Epidermal melanocyte (primary cell): ENCODE measurements around the gene TPRA1.
"Not testable (repeated sequence)": the region's sequence is repeated elsewhere in the genome, so short reads cannot be mapped to it uniquely, and the experiment has no call there.

Experiments used
- DNase-seq: peaks from one replicate; pipeline ENCODE4 v3.0.0; 2011; ENCODE audit warnings: low spot score; ENCODE audit not compliant: insufficient read length

The TPRA1 gene

DNA sequence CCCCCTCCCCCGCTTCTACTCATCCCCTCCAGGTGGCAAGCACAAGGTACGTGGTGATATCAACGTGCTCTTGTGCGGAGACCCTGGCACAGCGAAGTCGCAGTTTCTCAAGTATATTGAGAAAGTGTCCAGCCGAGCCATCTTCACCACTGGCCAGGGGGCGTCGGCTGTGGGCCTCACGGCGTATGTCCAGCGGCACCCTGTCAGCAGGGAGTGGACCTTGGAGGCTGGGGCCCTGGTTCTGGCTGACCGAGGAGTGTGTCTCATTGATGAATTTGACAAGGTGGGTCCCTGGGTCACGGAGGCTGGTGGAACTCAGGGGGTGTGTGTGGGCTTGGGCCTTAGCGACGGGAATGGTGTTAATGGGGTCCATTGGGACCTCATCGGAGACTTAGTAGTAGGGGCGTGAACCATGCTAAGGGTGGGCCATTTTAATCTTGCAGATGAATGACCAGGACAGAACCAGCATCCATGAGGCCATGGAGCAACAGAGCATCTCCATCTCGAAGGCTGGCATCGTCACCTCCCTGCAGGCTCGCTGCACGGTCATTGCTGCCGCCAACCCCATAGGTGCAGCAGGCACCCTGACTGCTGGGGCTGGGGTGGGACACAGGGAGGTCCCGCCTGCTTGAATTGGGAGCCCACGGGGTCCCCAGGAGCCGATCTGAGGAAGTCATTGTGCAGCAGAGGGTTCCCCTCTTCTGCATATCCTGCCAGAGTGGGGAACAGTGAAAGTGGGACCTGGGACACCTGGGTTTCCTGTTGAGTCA is 26.5 kb upstream of the TPRA1 start:
- no peak for DNase-seq

DNA sequence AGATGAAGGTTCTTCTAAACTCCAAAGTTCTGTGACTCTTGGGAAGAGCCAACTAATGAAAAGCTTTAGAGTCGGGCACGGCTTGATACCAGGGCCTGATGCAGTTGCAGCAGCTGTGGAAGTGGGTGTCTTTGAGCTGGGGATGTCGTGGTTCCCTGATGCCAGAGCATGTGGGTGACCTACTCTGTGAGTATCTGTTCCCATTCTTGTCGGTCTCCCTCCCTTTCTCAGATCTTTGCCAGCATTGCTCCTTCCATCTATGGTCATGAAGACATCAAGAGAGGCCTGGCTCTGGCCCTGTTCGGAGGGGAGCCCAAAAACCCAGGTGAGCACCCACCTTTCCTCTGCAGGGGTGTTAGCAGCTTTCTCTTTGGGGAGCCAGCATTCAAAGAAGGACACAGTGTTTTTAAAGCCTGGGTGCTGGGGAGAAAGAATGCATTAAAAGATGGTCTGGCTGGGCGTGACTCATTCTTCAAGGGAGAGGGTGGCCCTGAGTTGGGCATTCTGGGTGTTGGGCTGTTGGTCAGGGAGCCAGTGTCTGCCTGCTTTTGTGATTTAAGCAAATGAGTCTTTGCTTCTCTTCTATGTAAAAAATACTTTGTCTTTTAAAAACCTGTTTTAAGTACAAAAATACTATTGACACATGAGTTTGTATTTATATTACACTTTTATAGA is 25.2 kb upstream of the TPRA1 start:
- DNase-seq = no peak

DNA sequence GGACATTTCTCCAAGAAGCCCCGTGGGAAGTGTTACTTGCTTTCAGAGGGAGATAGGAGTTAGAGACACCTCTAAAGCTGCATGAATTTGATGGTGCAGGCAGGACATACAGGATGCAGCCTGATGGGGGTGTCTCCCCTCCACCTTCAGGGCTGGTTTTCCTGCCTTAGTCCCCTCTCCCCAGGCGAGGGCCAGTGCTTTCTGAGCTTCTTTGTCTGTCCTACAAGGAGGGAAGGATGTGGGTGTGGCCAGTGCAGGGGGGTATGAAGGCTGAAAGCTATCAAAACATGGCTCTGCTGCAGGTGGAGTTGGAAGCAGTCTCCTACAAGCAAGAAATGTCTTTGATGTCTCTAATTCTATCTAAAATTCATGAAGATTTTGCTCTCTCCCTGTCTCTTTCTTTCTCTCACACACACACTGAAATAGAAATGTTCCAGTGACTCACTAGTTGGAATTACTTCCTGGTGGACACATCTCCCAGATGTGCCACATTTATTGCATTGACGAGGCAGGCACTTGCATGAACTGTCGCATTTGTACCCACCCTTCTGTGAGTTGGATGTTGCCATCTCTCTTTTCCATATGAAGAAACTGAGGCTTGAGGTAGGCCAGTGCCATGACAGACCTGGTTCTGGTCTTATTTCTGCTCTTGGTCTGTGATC is 24.5 kb upstream of the TPRA1 start:
- DNase-seq = no peak

DNA sequence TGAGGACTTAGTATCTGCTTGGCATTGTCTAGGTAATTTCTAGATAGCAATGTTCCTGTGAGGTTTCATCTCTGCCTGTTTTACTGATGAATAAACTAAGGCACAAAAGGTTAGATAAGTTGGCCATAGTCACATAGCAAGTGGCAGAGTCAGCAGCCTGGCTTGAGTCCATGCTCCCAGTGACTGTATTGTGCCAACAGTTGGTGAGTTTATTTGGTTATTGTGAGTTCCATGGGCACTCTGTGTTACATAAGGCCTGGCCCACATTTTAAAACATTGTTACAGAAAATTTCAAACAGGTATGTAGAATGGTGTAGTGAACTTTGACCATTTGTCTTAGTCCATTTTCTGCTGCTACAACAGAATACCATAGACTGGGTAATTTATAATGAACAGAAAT is 22.9 kb upstream of the TPRA1 start:
- no peak for DNase-seq

DNA sequence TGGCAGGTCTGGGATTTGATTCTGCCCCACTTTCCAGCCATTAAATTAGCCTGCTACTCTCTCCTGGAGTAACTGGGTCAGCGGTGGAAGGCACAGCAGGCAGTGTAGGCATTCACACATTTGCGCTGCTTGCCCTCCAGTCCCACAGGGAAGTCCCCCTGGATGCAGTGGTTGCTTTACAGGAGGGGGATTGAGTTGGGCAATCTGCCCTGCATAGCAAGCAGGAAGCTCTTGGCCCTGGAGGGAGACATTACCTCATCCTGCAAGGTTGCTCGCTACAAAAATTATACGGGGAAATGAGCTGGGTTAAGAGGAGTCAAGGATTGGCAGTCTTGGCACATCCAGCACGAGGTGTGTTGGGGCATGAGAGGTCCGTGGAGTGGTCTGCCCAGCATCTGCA is 22.4 kb upstream of the TPRA1 start:
- no peak for DNase-seq

DNA sequence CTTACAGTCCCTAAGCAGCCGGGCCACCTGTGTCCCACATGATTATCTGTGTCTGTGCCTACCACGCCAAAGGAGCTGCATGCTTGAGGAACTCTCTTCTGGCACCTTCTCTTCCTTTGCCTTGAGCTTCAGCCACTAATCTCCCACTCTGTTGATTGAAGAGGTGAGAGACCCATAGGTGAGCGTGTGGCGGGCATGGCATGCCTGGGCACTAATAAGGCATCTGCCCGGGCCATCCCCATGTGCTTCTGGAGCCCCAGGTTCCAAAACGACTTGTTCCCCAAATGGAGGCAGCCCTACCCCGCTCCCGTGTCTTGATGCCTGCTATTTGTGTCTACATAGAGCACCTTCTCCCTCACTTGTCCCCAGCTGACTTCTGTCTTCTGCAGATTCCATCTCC is 20.7 kb upstream of the TPRA1 start:
- DNase-seq = no peak

DNA sequence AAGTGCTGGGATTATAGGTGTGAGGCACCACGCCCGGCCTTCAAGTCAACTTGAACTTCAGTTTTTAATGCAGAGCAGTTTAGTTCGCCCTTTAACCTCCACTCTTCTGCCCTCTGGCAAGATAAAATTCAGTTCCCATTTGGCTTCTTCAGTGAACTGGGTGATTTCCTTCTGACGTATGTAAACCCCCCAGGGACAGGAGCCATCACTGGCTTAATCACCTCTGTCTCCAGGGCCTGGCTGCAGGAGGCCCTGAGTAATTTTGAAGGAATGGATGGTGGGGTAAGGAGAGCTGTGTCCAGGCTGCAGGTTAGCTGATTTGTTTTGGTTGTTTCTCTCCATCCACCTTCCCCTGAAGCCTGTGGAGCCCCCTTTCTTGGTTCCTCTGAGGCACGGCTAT is 19.6 kb upstream of the TPRA1 start:
- no peak for DNase-seq

DNA sequence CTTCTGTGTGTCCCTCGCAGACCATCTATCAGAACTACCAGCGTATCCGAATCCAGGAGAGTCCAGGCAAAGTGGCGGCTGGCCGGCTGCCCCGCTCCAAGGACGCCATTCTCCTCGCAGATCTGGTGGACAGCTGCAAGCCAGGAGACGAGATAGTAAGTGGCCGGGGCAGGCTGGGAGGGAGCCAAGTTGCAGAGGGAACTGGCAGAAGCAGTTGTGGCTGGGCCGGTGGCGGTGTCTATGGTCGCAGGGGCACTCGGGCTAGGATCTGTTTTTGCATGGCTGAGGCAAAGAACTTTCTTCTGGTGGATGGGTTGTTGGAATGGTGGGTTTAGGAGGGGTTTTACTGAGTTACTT is 17.8 kb upstream of the TPRA1 start:
- DNase-seq = no peak

DNA sequence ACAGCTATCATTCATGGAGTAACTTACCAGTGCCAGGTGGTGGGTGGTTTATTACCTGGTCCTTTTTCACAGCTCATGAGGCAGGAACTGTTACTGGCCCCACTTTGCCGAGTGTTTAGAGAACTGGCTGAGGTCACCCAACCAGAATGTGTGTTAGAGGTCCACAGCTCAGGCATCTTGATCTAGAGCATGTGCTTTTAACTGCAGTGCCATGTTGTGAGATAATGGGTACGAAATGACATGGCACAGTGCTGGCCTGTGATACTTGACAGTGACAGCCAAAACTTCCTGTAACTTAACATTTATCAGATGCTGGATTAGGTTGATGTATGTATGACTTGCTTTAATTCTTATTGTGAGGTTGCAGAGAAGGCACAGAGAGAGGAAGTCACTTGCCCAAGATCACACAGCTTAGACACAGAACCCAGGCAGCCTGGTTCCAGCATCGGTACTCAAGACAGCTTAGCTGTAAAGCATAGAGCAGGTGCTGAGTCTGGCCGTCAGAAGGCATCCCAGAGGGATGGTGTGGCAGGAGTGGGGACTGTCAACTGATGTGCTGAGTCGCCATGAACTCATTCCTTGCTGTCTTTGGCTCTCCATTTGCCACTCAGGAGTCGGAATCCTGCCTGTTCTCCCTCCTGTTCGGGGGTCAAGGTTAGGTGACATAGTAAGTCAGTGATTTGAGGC is 17.3 kb upstream of the TPRA1 start:
- no peak for DNase-seq

DNA sequence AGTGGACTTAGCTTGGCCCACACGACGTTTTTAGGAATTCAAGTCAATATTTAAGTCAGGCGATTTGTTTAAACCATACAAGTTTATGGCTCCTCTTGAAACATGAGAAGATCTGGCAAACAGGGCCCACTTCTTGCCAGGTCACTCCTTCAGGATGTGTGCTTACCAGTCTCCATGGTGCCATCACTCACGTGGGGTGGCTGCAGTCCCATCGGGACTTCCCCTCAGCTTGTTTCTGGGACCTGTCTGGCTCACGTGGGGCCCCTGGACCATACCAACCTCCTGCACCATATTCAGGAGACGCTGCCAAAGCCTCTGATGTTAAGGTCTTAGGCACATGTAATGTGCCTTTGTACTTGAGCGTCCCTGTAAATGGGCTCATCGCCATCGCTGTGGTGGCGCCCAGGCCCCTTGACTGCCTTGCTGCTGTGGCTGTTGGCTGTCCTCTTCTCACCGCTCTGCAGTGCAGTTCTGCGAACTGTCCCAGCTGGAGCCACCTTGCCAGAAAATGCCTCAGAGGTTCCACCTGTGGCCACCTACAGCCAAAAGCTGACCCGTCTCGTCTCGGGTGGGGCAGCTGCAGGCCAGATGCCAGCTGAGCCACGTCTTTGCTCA is 16.6 kb upstream of the TPRA1 start:
- DNase-seq = no peak

DNA sequence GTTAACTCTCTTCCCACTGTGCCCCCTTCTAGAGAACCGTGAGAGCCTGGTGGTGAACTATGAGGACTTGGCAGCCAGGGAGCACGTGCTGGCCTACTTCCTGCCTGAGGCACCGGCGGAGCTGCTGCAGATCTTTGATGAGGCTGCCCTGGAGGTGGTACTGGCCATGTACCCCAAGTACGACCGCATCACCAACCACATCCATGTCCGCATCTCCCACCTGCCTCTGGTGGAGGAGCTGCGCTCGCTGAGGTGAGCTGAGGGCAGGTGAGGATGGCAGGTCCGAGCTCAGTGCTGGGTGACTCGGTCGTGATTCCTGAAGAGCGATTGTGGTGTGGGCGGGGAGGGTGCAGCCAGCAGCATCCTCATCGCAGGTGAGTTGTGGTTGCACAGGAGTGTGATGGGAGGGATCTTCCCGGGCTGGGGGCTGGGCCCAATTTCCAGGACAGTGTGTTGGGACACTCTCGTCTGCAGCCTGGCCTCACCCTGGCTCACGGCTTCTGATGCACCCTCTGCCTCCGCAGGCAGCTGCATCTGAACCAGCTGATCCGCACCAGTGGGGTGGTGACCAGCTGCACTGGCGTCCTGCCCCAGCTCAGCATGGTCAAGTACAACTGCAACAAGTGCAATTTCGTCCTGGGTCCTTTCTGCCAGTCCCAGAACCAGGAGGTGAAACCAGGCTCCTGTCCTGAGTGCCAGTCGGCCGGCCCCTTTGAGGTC is 15.7 kb upstream of the TPRA1 start:
- DNase-seq = no peak

DNA sequence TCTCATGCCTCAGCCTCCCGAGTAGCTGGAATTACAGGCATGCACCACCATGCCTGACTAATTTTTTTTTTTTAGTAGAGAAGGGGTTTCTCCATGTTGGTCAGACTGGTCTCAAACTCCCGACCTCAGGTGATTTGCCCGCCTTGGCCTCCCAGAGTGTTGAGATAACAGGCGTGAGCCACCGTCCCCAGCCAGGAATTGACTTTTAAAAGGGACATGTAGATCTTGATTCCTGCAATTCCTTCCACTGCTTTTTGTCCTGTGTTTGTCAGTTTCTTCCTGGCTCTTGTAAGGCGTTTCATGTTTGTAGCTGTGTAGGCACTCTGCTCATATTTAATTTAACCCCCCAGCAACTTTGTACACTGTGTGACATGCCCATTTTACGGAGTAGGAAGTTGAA is 15.0 kb upstream of the TPRA1 start:
- not testable (repeated sequence) for DNase-seq

DNA sequence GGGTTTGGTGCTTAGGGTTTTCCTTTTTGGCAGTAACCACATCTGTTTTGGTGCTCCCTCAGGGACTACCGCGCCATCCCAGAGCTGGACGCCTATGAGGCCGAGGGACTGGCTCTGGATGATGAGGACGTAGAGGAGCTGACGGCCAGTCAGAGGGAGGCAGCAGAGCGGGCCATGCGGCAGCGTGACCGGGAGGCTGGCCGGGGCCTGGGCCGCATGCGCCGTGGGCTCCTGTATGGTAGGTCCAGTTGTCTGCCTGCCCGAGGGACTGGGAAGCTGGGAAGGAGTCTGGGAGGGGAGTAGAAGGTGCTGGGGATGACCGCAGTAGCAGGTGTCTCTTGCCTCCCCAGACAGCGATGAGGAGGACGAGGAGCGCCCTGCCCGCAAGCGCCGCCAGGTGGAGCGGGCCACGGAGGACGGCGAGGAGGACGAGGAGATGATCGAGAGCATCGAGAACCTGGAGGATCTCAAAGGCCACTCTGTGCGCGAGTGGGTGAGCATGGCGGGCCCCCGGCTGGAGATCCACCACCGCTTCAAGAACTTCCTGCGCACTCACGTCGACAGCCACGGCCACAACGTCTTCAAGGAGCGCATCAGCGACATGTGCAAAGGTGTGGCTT is 14.1 kb upstream of the TPRA1 start:
- DNase-seq = no peak

DNA sequence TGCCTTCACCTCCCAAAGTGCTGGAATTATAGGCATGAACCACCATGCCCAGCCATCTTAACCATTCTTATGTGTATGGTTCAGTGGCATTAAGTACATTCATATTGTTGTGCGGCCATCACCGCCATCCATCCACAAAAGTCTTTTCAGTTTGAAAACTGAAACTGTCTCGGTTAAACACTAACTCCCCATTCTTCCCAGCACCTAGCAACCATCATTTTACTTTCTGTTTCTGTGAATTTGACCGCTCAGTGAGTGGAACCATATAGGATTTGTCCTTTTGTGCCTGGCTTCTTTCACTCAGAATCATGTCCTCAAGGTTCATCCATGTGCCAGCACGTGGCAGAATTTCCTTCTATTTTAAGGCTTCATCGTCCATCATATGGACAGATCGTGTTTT is 13.5 kb upstream of the TPRA1 start:
- DNase-seq = no peak

DNA sequence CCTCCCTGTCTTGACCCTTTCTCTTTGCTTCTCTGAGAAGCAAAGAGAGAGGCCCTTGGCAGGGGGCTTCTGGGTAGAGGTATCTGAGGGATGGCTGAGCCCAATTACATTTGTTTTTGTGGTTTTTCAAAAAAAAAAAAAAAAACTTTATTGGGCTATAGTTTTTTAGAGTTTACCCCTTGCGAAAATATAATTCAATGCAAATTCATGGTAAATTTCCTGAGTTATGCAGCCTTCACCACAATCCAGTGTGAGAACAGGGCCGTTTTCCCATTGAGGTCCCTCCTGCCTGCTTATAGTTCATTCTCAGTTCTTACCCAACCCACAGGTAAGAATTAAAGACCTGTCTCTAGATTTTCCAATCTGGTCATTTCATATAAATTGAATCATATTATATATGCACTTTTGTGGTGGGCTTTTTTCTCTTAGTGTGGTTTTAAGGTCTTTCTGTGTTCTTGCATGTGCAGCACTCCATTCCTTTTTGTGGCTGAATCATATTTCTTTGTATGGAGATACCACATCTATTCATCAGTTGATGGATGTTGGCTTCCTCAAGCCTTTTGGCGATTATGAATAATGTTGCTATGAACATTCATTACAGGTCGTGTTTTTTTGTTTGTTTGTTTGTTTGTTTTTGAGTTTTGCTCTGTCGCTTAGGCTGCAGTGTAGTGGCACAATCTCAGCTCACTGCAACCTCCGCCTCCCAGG is 10.4 kb upstream of the TPRA1 start:
- DNase-seq = no peak

DNA sequence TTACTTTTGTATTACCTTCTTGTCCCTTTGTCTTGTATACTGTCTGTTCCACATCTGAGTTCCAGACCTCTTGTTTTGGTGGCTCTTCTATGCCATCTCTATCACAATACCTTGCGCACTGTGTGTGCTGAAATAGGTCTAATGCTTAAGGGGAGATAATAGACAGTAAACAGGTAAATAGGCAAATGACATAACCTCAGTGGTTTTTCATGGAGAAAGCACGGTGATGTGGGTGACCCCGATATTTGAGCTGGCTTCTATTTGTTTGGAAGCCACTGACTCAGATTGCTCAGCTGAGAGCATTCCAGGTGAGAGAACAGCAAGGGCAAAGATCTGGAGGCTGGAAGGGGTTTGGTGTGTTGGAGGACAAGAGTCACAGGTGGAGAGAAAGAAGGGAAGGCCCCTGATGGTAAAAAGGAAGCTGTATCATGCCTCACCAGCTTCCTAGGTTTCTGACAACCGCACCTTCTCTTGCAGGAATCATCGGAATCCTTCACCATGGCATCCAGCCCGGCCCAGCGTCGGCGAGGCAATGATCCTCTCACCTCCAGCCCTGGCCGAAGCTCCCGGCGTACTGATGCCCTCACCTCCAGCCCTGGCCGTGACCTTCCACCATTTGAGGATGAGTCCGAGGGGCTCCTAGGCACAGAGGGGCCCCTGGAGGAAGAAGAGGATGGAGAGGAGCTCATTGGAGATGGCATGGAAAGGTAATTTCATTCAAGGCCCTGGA is 8.5 kb upstream of the TPRA1 start:
- DNase-seq = no peak

DNA sequence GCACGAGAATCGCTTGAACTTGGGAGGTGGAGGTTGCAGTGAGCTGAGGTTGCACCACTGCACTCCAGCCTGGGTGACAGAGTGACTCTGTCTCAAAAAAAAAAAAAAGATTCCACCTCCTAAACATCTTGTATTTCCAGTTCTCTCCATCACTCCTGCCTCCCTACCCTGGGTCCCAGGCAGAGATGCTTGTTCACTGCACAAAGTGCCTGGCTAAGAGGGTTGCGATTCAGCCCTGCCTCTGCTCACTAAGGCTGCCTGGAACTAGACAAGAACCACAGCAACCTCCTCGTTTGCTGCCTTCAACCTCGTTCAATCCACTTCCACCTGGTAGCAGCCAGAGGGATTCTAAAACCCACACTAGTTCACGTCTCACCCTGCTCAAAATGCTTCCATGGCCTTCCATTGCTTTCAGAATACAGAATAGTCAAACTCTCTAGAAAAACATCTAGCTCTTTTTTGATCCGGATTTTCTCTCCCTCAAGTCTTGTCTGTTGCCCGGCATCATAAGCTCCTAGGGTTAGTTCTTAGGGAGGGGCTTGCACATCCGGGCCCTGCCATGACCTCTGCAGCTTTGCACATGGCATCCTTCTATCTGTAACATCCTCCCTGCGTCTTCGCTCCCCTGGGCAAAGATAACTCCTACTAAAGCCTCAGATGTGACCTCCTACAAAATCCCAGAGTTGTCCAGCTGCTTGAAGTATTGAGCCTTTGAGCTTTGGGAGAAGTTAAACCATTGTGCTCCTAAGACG is 6.7 kb upstream of the TPRA1 start:
- no peak for DNase-seq

DNA sequence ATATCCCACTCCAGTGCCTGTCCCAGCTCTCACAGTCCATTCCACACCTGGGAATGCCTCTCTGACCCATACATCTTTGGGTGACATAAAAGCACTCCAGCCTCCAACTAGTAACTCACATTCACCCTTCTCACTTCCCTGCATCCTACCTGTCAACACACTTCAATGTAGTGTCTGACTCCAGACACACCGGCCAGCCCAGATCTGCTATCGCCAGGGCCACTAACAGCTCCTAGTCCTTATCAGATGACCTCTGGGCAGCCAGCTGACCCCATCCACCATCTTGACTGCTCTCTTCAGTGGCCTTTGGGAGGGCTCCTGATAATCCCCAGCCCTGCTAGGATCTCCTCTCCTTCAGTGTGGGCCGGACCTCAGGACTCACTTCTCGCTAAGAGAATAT is 4.8 kb upstream of the TPRA1 start:
- DNase-seq = no peak

DNA sequence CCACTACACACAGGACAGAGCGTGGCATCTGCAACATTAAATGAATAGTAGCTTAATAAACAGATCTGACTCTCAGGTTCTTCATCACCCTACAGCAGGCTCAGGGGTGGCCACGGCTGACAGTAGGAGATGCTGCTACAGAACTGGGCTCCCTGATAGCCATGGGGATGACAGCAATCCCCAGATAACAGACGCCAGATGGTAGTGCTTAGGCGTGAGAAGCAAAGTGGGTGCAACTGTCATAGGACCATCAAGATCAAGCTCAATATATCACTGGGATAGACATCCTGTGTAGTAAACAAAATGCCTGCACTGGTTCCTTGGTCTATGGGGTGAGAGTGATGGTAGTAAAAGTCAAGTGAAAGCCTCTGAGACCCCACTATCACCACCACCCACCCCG is 2.6 kb upstream of the TPRA1 start:
- DNase-seq = no peak
